VCaP (cell line): ENCODE results near the gene PIM3.
A peak's percentile ranks its signal among the peaks of the same experiment; 100 is the strongest.

Experiments used
- H3K27ac ChIP-seq: fragments of 450-650 bp; 2 replicates; pipeline ENCODE4 v1.5.1; 2017
- TF ChIP-seq, protein P1 (sequence below): fragments of 450-650 bp; conservative IDR thresholded peaks from 2 replicates; pipeline ENCODE4 v1.5.1; 2017; ENCODE audit warnings: mild to moderate bottlenecking, moderate library complexity

The PIM3 gene

DNA sequence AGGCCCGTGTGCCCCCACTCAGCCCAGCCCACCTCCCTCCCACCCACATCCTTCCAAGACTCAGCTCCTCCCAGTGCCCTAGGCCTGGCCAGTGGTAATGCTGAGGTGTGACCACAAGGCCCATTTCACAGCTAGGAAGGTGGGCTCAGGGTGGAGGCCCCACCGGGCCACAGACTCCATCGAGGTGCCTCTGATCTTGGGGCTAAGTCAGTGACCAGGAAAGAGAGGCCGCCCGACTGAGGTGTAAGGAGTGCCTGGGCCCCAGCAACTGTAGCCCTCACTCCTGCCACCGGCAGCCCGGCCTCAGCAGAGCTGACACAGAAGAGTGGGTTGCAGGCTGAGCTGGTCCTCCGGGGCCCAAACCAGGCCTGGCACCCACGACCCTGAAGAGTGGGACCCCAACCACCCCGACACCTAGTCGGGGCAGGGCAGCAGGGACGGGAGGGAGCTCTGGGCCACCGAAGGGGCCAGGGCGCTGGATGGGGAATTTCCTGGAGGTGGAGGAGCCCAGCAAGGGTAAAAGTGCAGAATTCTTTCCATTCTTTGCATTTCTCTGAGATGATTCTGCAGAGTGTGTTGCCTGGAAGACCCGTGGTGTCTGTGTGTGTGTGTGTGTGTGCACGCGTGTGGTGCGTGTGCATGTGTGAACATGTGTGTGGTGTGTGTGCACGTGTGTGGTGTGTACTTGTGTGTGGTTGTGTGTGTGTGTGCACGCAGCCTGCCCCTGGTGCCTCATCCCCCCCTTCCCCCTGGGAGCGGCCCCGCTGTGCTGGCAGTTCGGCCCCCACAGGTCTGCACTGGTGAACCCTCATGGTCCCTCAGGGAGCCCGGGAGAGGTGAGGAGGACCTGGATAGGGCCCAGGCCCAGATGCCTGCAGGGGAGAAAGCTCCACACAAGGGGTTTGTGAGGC is 8.3 kb upstream of the PIM3 start:
- peak overlapping the region; percentile 92 for H3K27ac ChIP-seq
- TF ChIP-seq, protein P1, sequence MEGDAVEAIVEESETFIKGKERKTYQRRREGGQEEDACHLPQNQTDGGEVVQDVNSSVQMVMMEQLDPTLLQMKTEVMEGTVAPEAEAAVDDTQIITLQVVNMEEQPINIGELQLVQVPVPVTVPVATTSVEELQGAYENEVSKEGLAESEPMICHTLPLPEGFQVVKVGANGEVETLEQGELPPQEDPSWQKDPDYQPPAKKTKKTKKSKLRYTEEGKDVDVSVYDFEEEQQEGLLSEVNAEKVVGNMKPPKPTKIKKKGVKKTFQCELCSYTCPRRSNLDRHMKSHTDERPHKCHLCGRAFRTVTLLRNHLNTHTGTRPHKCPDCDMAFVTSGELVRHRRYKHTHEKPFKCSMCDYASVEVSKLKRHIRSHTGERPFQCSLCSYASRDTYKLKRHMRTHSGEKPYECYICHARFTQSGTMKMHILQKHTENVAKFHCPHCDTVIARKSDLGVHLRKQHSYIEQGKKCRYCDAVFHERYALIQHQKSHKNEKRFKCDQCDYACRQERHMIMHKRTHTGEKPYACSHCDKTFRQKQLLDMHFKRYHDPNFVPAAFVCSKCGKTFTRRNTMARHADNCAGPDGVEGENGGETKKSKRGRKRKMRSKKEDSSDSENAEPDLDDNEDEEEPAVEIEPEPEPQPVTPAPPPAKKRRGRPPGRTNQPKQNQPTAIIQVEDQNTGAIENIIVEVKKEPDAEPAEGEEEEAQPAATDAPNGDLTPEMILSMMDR, result no peak

DNA sequence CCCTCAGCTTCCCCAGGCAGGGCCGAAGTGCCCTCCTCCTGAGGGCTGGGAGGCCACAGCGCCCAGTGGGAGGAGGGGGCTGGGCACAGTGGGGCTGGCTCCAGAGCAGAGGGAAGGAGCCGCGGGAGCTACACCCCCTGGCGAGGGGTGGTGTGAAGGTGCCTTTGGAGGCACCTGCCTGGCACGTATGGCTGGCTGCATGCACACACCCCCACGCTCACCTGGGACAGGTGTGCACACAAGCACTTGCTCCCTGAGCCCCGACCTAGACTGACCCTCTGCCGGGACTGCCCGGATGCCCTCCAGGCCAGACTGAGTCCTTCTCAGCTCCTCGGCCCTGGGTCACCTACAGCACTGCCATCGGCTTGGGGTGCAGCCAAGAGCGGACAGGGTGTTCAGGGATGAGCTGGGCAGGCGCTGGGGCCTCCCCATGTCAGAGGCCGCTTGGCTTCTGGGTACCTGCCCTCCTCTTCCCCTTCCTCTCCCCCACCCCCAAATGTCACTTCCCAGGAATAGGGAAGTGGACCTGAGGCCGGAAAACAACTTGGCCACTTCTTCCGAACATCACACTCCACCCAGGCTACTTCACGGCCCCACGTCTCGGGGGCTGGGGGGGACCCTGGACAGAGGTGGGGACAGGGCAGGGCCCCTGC is 7.4 kb upstream of the PIM3 start:
- peak overlapping the region; percentile 92; the same call in 1 of the 2 replicates for H3K27ac ChIP-seq
- TF ChIP-seq, protein P1, result no peak

DNA sequence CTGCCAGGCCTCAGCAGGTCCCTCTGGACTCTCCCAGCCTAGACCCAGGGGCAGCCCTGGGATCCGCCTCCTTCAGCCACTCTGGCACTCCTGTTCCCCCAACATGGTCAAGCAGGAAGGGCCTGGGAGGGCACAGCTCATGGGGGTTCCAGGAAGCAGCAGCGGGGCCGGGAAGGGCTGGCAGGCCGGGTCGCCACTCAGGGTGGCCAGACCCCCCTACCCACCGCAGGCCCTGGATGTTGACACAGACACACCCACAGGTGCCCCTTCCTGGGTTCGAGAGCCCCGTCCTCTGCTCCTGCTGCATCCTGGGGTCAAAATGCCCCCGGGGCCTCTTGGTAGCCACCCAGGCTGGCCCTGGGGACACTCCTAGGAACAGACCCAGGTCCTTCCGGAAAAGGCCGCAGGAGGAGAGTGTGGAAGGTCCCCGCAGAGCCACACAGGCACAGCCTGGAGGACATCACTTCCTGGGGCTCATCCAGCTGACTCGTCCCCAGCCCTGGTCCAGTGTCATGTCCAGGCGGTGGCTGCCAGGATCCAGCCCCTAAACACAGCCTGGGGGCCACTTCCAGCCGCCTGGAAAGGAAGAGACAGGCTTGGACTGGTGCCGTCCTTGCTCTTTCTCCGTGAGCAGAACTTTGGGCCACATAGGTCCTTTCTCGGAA is 6.8 kb upstream of the PIM3 start:
- TF ChIP-seq, protein P1, result no peak
- H3K27ac ChIP-seq, result no peak overlapping the region

- TF ChIP-seq, protein P1, result no peak
- no peak overlapping the region for H3K27ac ChIP-seq
These were observed 6.2 kb upstream of the PIM3 start for GRCh38 chr22:49954354-49954753.

GRCh38 chr22:49954991-49955580 is 5.5 kb upstream of the PIM3 start:
- no peak overlapping the region for H3K27ac ChIP-seq
- TF ChIP-seq, protein P1, result no peak

GRCh38 chr22:49955581-49956417 is 4.8 kb upstream of the PIM3 start:
- no peak overlapping the region for H3K27ac ChIP-seq
- TF ChIP-seq, protein P1, result no peak
